H9 (cell line): ENCODE measurements around the gene AP1G2. TPM values are rescaled to one million over a fixed set of nuclear protein-coding genes. Genes with fewer than 3 reads are reported as not detected.

Source experiments
- DNase-seq: peaks from one replicate; pipeline ENCODE4 v3.0.0-alpha.2; 2017
- H2AFZ ChIP-seq: one replicate; pipeline ENCODE4 v1.6.1; 2013; ENCODE audit warnings: mild to moderate bottlenecking, low read length, control low read depth, moderate library complexity
- H2AK5ac ChIP-seq: 2 replicates; pipeline ENCODE4 v1.6.1; 2013; ENCODE audit warnings: low read length, control low read depth, mixed read lengths; ENCODE audit not compliant: insufficient read length
- H2BK120ac ChIP-seq: one replicate; pipeline ENCODE4 v1.6.1; 2013; ENCODE audit warnings: low read depth, mild to moderate bottlenecking, low read length, control low read depth, inconsistent platforms; ENCODE audit not compliant: poor library complexity, severe bottlenecking
- H2BK12ac ChIP-seq: 2 replicates; pipeline ENCODE4 v1.6.1; 2013; ENCODE audit warnings: low read length, control low read depth, mixed read lengths, low read depth; ENCODE audit not compliant: insufficient read length
- H2BK15ac ChIP-seq: 2 replicates; pipeline ENCODE4 v1.6.1; 2013; ENCODE audit warnings: low read depth, low read length, control low read depth
- H2BK20ac ChIP-seq: one replicate; pipeline ENCODE4 v1.6.1; 2013; ENCODE audit warnings: low read depth, mild to moderate bottlenecking, low read length, control low read depth, inconsistent platforms; ENCODE audit not compliant: poor library complexity, severe bottlenecking
- H2BK5ac ChIP-seq: 2 replicates; pipeline ENCODE4 v1.6.1; 2013; ENCODE audit warnings: low read length, control low read depth, mixed read lengths; ENCODE audit not compliant: insufficient read length
- H3K14ac ChIP-seq: 2 replicates; pipeline ENCODE4 v1.6.1; 2013; ENCODE audit warnings: low read length, control low read depth; ENCODE audit not compliant: insufficient read depth
- H3K18ac ChIP-seq: 2 replicates; pipeline ENCODE4 v1.6.1; 2013; ENCODE audit warnings: low read depth, mild to moderate bottlenecking, mixed read lengths, low read length, control low read depth; ENCODE audit not compliant: insufficient read length
- H3K23ac ChIP-seq: 2 replicates; pipeline ENCODE4 v1.6.1; 2013; ENCODE audit warnings: low read length, control low read depth, mixed read lengths, low read depth; ENCODE audit not compliant: insufficient read length
- H3K23me2 ChIP-seq: 2 replicates; pipeline ENCODE4 v1.6.1; 2013; ENCODE audit warnings: low read depth, mild to moderate bottlenecking, mixed read lengths, low read length, control low read depth; ENCODE audit not compliant: insufficient read length, poor library complexity, severe bottlenecking
- H3K27ac ChIP-seq: 2 replicates; pipeline ENCODE4 v1.5.1; 2013; ENCODE audit warnings: low read length, control low read depth, mixed read lengths, low read depth; ENCODE audit not compliant: insufficient read length
- H3K27me3 ChIP-seq: 2 replicates; pipeline ENCODE4 v1.6.1; 2013; ENCODE audit warnings: low read length, control low read depth, inconsistent platforms; ENCODE audit not compliant: insufficient read depth
- H3K4ac ChIP-seq: 2 replicates; pipeline ENCODE4 v1.6.1; 2013; ENCODE audit warnings: low read depth, mild to moderate bottlenecking, control low read depth, inconsistent platforms, low read length, moderate library complexity
- H3K4me1 ChIP-seq: 2 replicates; pipeline ENCODE4 v1.6.1; 2013; ENCODE audit warnings: low read length, control low read depth, inconsistent platforms; ENCODE audit not compliant: insufficient read depth
- H3K4me2 ChIP-seq: 2 replicates; pipeline ENCODE4 v1.6.1; 2013; ENCODE audit warnings: low read length, control low read depth, mixed read lengths; ENCODE audit not compliant: insufficient read length, insufficient read depth
- H3K56ac ChIP-seq: 2 replicates; pipeline ENCODE4 v1.6.1; 2013; ENCODE audit warnings: low read depth, mild to moderate bottlenecking, mixed read lengths, low read length, control low read depth; ENCODE audit not compliant: insufficient read length
- H3K79me1 ChIP-seq: 2 replicates; pipeline ENCODE4 v1.6.1; 2013; ENCODE audit warnings: low read depth, mild to moderate bottlenecking, moderate library complexity, low read length, control low read depth, inconsistent platforms; ENCODE audit not compliant: insufficient read depth, poor library complexity, severe bottlenecking
- H3K79me2 ChIP-seq: 2 replicates; pipeline ENCODE4 v1.6.1; 2013; ENCODE audit warnings: low read length, control low read depth, inconsistent platforms; ENCODE audit not compliant: insufficient read depth
- H3K9ac ChIP-seq: 2 replicates; pipeline ENCODE4 v1.6.1; 2013; ENCODE audit warnings: low read length, control low read depth, mixed read lengths; ENCODE audit not compliant: insufficient read length; ENCODE audit errors: extremely low read depth
- H3K9me3 ChIP-seq: one replicate; pipeline ENCODE4 v1.6.1; 2013; ENCODE audit warnings: low read depth, low read length, inconsistent platforms; ENCODE audit not compliant: control insufficient read depth
- H3T11ph ChIP-seq: one replicate; pipeline ENCODE4 v1.6.1; 2013; ENCODE audit warnings: mild to moderate bottlenecking, low read length, control low read depth, inconsistent platforms
- H4K20me1 ChIP-seq: one replicate; pipeline ENCODE4 v1.6.1; 2013; ENCODE audit not compliant: control insufficient read depth, insufficient read length, insufficient read depth
- H4K5ac ChIP-seq: 2 replicates; pipeline ENCODE4 v1.6.1; 2013; ENCODE audit warnings: low read depth, mild to moderate bottlenecking, mixed read lengths, low read length, control low read depth; ENCODE audit not compliant: insufficient read length
- H4K8ac ChIP-seq: replicated peaks from 2 replicates; pipeline ENCODE4 v1.6.1; 2013; ENCODE audit warnings: low read length, control low read depth, mixed read lengths, low read depth; ENCODE audit not compliant: insufficient read length
- H4K91ac ChIP-seq: 2 replicates; pipeline ENCODE4 v1.6.1; 2013; ENCODE audit warnings: low read depth, mild to moderate bottlenecking, moderate library complexity, mixed read lengths, low read length, control low read depth; ENCODE audit not compliant: insufficient read length
- H3K27ac Mint-ChIP-seq, 3 experiments: 2 replicates in 2 of 3; 3 replicates in 1 of 3; pipeline ENCODE4 v1.8.0; 2020 to 2021; ENCODE audit warnings: mixed read lengths in 3 of 3, mild to moderate bottlenecking in 1 of 3, moderate library complexity in 1 of 3
- H3K27me3 Mint-ChIP-seq: 2 replicates; pipeline ENCODE4 v1.8.0; 2021; ENCODE audit warnings: low read depth, mild to moderate bottlenecking, moderate library complexity, mixed read lengths
- H3K36me3 Mint-ChIP-seq, 3 experiments: 2 replicates in 2 of 3; 3 replicates in 1 of 3; pipeline ENCODE4 v1.8.0; 2020 to 2021; ENCODE audit warnings: low read depth in 3 of 3, mixed read lengths in 3 of 3; ENCODE audit not compliant: insufficient read depth in 1 of 3
- H3K4me1 Mint-ChIP-seq, 2 experiments: 2 replicates each; pipeline ENCODE4 v1.8.0; 2020; ENCODE audit warnings: mixed read lengths in 2 of 2
- H3K4me3 Mint-ChIP-seq, 2 experiments: 2 replicates in 1 of 2; 3 replicates in 1 of 2; pipeline ENCODE4 v1.8.0; 2020 to 2021; ENCODE audit warnings: mild to moderate bottlenecking in 2 of 2, mixed read lengths in 2 of 2, moderate library complexity in 1 of 2
- H3K9me3 Mint-ChIP-seq, 2 experiments: 2 replicates in 1 of 2; 3 replicates in 1 of 2; pipeline ENCODE4 v1.8.0; 2020; ENCODE audit warnings: mild to moderate bottlenecking in 2 of 2, mixed read lengths in 2 of 2, moderate library complexity in 1 of 2
- WGBS: extraction: QIAGEN DNeasy Blood & Tissue Kit; methylation state at CpG from one replicate; pipeline ENCODE4 v1.1.7; 2013; ENCODE audit warnings: missing lambda C conversion rate, low lambda C conversion rate, mixed read lengths; ENCODE audit not compliant: insufficient read length; ENCODE audit errors: extremely low coverage; 5-methylcytosine and 5-hydroxymethylcytosine counted together
- total RNA-seq: library from RNA; stranded (reverse); gene quantifications from 2 replicates; pipeline ENCODE4 v1.2.1, GENCODE V29; 2021
- TF ChIP-seq, protein P1 (sequence below): fragments of 200-600 bp; sonication (generic); conservative IDR thresholded peaks from 3 replicates; pipeline ENCODE4 v1.8.0; 2021; ENCODE audit warnings: antibody characterized with exemption, mild to moderate bottlenecking

The AP1G2 gene
- total RNA-seq, 1 experiment from 2014 or later, result 107 TPM

DNA sequence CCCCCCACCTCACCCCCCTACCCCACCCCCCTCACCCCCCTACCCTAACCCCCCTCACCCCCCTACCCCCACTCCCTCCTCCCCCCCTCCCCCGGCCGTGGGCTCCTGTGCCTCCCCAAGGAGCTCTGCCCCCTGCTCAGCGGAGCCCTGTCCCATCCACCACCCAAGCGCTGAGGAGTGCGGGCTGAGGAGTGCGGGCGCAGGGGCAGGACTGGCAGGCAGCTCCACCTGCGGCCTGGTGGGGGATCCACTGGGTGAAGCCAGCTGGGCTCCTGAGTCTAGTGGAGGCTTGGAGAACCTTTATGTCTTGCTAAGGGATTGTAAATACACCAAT, 13.3 kb upstream of the AP1G2 start:
- Histone ChIP-seq H2BK15ac (no peak overlapping the region), H3K9me3 (no peaks in the 10 kb centered on the region), H4K91ac (no peak overlapping the region), H2BK5ac (no peak overlapping the region), H3K56ac (no peak overlapping the region), H2BK120ac (no peak overlapping the region), H2AK5ac (no peak overlapping the region), H3K4me2 (no peak overlapping the region), H3K4me1 (peaks cover 3% of the 10 kb centered on the region; the same call in 1 of the 2 replicates), H3K27ac (no peak overlapping the region), H3K27me3 (peaks cover 7% of the 10 kb centered on the region; the same call in 1 of the 2 replicates), H3K79me2 (no peaks in the 10 kb centered on the region), H3K4ac (no peak overlapping the region), H4K20me1 (no peaks in the 10 kb centered on the region), H2BK12ac (no peak overlapping the region), H3K9ac (no peak overlapping the region), H3K18ac (no peak overlapping the region), H4K5ac (no peak overlapping the region), H4K8ac (no peak overlapping the region), H3K23ac (no peak overlapping the region), H3K14ac (no peak overlapping the region), H3K23me2 (peaks cover 28% of the 10 kb centered on the region), H3K79me1 (no peaks in the 10 kb centered on the region), H3T11ph (no peak overlapping the region), H2BK20ac (no peak overlapping the region), H2AFZ (no peak overlapping the region)
- peaks cover 63% of the 10 kb centered on the region for H3K27me3 Mint-ChIP-seq
- H3K4me3 Mint-ChIP-seq, result no peak overlapping the region
- WGBS, result no CpG with 5 or more reads among the region's 8 CpGs
- H3K36me3 Mint-ChIP-seq, result peaks cover 0 to 2% (median 0%) of the 10 kb centered on the region in 3 experiments; a peak in 1 of 7 replicates
- H3K27ac Mint-ChIP-seq, result no peak overlapping the region
- DNase-seq, result peak; percentile 75
- peaks cover 17 to 32% of the 10 kb centered on the region in 2 experiments for H3K4me1 Mint-ChIP-seq
- TF ChIP-seq, protein P1, sequence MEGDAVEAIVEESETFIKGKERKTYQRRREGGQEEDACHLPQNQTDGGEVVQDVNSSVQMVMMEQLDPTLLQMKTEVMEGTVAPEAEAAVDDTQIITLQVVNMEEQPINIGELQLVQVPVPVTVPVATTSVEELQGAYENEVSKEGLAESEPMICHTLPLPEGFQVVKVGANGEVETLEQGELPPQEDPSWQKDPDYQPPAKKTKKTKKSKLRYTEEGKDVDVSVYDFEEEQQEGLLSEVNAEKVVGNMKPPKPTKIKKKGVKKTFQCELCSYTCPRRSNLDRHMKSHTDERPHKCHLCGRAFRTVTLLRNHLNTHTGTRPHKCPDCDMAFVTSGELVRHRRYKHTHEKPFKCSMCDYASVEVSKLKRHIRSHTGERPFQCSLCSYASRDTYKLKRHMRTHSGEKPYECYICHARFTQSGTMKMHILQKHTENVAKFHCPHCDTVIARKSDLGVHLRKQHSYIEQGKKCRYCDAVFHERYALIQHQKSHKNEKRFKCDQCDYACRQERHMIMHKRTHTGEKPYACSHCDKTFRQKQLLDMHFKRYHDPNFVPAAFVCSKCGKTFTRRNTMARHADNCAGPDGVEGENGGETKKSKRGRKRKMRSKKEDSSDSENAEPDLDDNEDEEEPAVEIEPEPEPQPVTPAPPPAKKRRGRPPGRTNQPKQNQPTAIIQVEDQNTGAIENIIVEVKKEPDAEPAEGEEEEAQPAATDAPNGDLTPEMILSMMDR, result peak; percentile 27; the same call in 2 of the 3 replicates
- H3K9me3 Mint-ChIP-seq, result peaks cover 3 to 12% of the 10 kb centered on the region in 2 experiments
